GM18526 (cell line): ENCODE data around the gene PPA2.

Source experiments
- POLR2A ChIP-seq: IDR thresholded peaks from 3 replicates; pipeline ENCODE4 v1.6.1; 2011; ENCODE audit not compliant: insufficient read length; ENCODE audit errors: extremely low read depth

PPA2 gene

GRCh38 chr4:105473324-105474098 is at the start of gene PPA2:
TSS of gene PPA2 (minus strand) at chr4:105474062. CDS start at chr4:105474050, 12 bp downstream.
- TF ChIP-seq POLR2A: peak; percentile 76

- no peak for TF ChIP-seq POLR2A
These were observed 47.2 kb upstream of the PPA2 start for GRCh38 chr4:105520819-105521790.

GRCh38 chr4:105510245-105510644 is 36.4 kb upstream of the PPA2 start:
- TF ChIP-seq POLR2A: no peak

GRCh38 chr4:105509714-105510113 is 35.9 kb upstream of the PPA2 start:
- TF ChIP-seq POLR2A: no peak

GRCh38 chr4:105509291-105509690 is 35.4 kb upstream of the PPA2 start:
- TF ChIP-seq POLR2A: no peak

DNA sequence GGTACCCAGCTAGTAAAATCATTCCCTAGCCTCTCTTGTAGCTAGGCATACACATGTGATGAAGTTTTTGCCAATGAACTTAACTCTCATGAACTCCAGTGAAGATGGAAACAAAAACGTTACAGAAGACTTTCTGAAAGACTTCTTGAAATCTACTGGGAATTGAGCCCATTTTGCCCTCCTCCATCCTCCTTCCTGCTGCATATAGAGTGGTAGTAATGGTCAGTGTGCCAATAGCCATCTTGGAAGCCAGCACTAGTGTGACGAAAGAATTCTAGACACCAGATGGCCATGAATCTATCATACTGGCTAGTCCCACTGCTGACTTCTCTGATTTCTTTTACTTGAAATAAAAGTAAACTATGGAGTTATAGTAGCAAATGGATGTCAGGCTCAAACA is 30.9 kb upstream of the PPA2 start:
- no peak for TF ChIP-seq POLR2A

DNA sequence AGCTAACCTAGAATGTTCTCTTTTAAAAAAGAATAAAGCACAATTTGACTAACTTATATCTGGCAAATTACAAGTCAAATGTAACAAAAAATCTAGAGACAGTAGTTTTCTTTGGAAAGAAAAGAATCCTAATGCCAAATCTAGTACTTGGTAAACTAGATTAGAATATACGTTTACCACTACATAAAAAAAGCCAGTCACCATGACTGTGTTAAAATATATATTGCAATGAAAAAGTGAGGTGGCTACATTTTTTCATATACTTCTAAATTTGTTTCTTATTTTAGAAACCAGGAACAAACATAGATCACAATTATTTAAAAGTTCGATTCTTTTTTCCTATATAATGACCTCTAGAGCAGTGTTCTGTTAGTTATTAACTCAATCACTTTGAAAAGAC is 29.6 kb upstream of the PPA2 start:
- no peak for TF ChIP-seq POLR2A

DNA sequence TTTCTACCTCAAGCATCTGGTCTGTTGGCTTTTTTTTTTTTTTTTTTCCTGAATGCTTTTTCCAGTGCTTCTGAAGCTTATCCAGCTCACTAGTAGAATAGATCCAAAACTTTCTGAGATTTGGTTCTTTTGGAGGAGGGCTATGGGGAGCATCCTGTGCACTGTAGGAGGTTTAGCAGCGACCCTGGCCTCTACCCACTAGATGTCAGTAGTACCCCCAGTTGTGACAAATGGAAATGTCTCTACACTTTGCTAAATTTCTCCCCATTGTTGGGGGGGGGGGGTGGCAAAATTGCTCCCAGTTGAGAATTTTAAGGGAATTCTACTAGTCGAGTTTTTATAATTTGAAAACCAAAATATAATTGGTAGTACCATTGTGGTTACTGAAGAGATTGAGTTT is 23.0 kb upstream of the PPA2 start:
- TF ChIP-seq POLR2A: no peak

- TF ChIP-seq POLR2A: no peak
These were observed 21.8 kb upstream of the PPA2 start for GRCh38 chr4:105495667-105496066.

- TF ChIP-seq POLR2A: no peak
These were observed 16.7 kb upstream of the PPA2 start for GRCh38 chr4:105490523-105490922.

GRCh38 chr4:105483840-105484239 is 10.0 kb upstream of the PPA2 start:
- TF ChIP-seq POLR2A: no peak

GRCh38 chr4:105474099-105474518 is 247 bp upstream of the PPA2 start:
- no peak for TF ChIP-seq POLR2A

GRCh38 chr4:105472871-105473323 is 965 bp downstream of the PPA2 start:
- TF ChIP-seq POLR2A: no peak

DNA sequence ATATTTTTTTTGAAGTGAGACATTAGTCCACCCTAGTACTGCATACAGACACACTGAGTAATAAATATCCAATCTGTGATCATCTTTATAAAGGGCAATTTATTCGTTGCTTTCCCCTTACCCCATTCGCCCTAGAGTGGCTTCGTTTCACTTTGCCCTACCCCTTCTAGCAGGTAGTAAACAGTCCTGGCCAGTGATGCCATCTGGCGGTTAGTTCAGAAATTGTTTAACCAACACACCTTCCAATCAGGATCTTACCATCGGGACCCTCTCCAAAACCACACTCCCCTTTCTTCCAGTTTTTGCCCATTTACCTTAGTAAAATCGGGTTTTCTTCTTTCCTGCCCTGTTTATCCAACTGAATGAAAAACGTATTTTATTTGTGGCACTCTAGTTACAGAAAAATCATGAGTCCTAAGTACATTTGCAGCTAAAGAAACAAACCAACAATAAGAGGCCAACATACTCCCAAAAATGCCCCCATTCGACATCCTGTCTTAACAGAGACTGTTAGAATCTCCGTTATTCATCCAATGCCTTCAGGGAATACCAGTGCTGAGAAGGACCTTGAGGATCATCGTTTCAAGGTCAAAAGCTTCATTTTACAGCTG is 2.2 kb downstream of the PPA2 start:
- no peak for TF ChIP-seq POLR2A

DNA sequence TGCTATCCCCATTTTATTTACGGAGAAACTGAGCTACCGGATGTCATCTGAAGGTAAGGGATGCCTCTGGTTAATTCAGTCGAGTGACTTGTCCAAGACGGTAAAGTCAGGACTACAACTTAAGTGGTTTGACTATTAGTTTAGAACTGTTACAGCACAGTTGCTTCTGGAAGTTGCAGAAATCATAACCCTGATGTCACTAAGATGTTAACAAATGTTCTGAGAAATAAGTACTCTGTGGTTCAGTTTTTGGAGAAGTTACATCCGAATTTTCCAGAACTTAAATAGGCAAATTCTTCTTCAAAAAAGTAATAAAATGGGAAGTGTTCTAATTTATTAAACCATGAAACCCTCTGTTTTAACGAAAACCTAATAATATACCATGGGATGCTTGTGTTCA is 3.1 kb downstream of the PPA2 start:
- no peak for TF ChIP-seq POLR2A

DNA sequence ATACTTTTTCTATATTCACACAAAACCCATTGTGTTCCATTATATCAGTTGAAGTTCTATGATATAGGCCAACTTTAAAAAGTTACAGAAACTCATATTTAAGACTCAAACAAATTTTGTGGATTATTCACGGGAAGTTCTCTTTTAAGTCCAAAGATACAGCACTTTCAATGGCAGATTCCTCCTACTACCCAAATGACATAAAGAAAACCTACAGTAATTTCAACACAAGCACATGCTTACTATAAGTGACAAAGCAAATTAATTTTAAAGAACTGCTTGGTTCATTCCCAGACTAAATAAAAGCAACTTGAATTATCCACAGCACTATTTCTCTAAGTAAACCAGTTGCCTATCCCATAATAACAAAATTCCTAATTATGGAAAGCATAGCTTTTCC is 4.1 kb downstream of the PPA2 start:
- TF ChIP-seq POLR2A: no peak

DNA sequence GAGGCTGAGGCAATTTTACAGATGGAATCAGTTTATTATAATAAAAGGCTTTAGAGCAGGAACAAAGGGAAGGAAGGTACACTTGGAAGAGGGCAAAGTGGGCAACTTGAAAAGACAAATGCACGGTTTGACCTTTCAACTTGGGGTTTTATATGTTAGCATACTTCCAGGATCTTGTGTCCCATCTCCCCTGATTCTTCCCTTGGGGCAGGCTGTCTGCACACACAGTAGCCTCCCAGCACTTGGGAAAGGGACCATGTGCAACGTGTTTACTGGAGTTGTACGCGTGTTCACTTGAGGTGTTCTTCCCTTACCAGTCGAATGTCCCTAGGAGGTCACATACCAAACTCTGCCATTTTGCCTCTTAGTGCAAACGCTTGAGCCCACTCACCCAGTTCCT is 7.3 kb downstream of the PPA2 start:
- TF ChIP-seq POLR2A: no peak
